CD4-positive, alpha-beta T cell treated with Interleukin-21 for 1 hour (primary cell): ENCODE measurements around the gene TTC4.

Experiments used
- DNase-seq: peaks from one replicate; pipeline ENCODE4 v3.0.0-alpha.2; 2020

Gene TTC4

GRCh38 chr1:54787604-54788003 is 71.9 kb downstream of the TTC4 start:
- DNase-seq, result no peak

- no peak for DNase-seq
These were observed 72.8 kb downstream of the TTC4 start for GRCh38 chr1:54788459-54788858.

GRCh38 chr1:54791880-54792522 is 76.3 kb downstream of the TTC4 start:
- peak; percentile 39 for DNase-seq
